Activated T-helper 1 cell treated with anti-CD3 and anti-CD28 coated beads, Interleukin-12 subunit alpha, Interleukin-12 subunit beta, Interleukin-2, Interleukin-4 antibody, amounts not matched to agents 30 ng/mL and 10 ng/mL and 1 ng/mL, durations not matched to agents 14 hours and 24 hours and 36 hours (primary cell): Measurements from ENCODE around the gene PADI4. TPM values are rescaled to one million over a fixed set of nuclear protein-coding genes. Genes with fewer than 3 reads are reported as not detected.

ENCODE experiments used
- DNase-seq: peaks from one replicate; pipeline ENCODE4 v3.0.0; 2021; ENCODE audit warnings: low spot score
- H3K27ac Mint-ChIP-seq: one replicate; pipeline ENCODE4 v1.8.0; 2021; ENCODE audit warnings: mild to moderate bottlenecking, mixed read lengths
- H3K27me3 Mint-ChIP-seq: one replicate; pipeline ENCODE4 v1.8.0; 2022; ENCODE audit warnings: mild to moderate bottlenecking, moderate library complexity, mixed read lengths; ENCODE audit not compliant: insufficient read depth
- H3K36me3 Mint-ChIP-seq: one replicate; pipeline ENCODE4 v1.8.0; 2021; ENCODE audit warnings: low read depth, mixed read lengths
- H3K4me1 Mint-ChIP-seq: one replicate; pipeline ENCODE4 v1.8.0; 2021; ENCODE audit warnings: low read depth, mixed read lengths
- H3K4me3 Mint-ChIP-seq: one replicate; pipeline ENCODE4 v1.8.0; 2021; ENCODE audit warnings: mild to moderate bottlenecking, moderate library complexity, mixed read lengths
- H3K9me3 Mint-ChIP-seq: one replicate; pipeline ENCODE4 v1.8.0; 2021; ENCODE audit warnings: mixed read lengths
- intact Hi-C: fragments of 100-400 bp; cut with micrococcal nuclease; formaldehyde crosslinking; loops from one replicate; pipeline ENCODE4 v1.15.1; 2024
- total RNA-seq: library from RNA; stranded (reverse); gene quantifications from 2 replicates; pipeline ENCODE4 v1.2.3, GENCODE V29; 2022

Gene PADI4
- total RNA-seq, 1 donor from 2014 or later: not detected

GRCh38 chr1:17292299-17293160 is 15.5 kb upstream of the PADI4 start:
- H3K27me3 Mint-ChIP-seq: peaks cover 7% of the 10 kb centered on the region
- H3K36me3 Mint-ChIP-seq: no peaks in the 10 kb centered on the region
- intact Hi-C loops: no loop called here
- H3K4me3 Mint-ChIP-seq: no peak overlapping the region
- no peak overlapping the region for H3K27ac Mint-ChIP-seq
- H3K9me3 Mint-ChIP-seq: no peaks in the 10 kb centered on the region
- no peak for DNase-seq
- H3K4me1 Mint-ChIP-seq: no peaks in the 10 kb centered on the region

- DNase-seq: no peak
- H3K27me3 Mint-ChIP-seq: peaks cover 7% of the 10 kb centered on the region
- no peaks in the 10 kb centered on the region for H3K4me1 Mint-ChIP-seq
- no peaks in the 10 kb centered on the region for H3K9me3 Mint-ChIP-seq
- intact Hi-C loops: no loop called here
- no peaks in the 10 kb centered on the region for H3K36me3 Mint-ChIP-seq
- H3K27ac Mint-ChIP-seq: no peak overlapping the region
- no peak overlapping the region for H3K4me3 Mint-ChIP-seq
These were observed 14.1 kb upstream of the PADI4 start for GRCh38 chr1:17293681-17294425.

- no peak overlapping the region for H3K27ac Mint-ChIP-seq
- no peak overlapping the region for H3K4me3 Mint-ChIP-seq
- DNase-seq: no peak
- H3K27me3 Mint-ChIP-seq: peaks cover 7% of the 10 kb centered on the region
- no peaks in the 10 kb centered on the region for H3K36me3 Mint-ChIP-seq
- no peaks in the 10 kb centered on the region for H3K4me1 Mint-ChIP-seq
- H3K9me3 Mint-ChIP-seq: no peaks in the 10 kb centered on the region
- intact Hi-C loops: no loop called here
These were observed 12.7 kb upstream of the PADI4 start for GRCh38 chr1:17295292-17295691.

- no peaks in the 10 kb centered on the region for H3K36me3 Mint-ChIP-seq
- H3K9me3 Mint-ChIP-seq: no peaks in the 10 kb centered on the region
- no peak overlapping the region for H3K27ac Mint-ChIP-seq
- intact Hi-C loops: no loop called here
- H3K27me3 Mint-ChIP-seq: peaks cover 3% of the 10 kb centered on the region
- H3K4me1 Mint-ChIP-seq: no peaks in the 10 kb centered on the region
- no peak for DNase-seq
- no peak overlapping the region for H3K4me3 Mint-ChIP-seq
These were observed 11.9 kb upstream of the PADI4 start for GRCh38 chr1:17296086-17296485.

- Mint-ChIP-seq H3K4me3 (no peak overlapping the region), H3K27me3 (no peaks in the 10 kb centered on the region), H3K9me3 (peaks cover 8% of the 10 kb centered on the region), H3K4me1 (no peaks in the 10 kb centered on the region), H3K27ac (no peak overlapping the region), H3K36me3 (no peaks in the 10 kb centered on the region)
- DNase-seq: no peak
- intact Hi-C loops: no loop called here
These were observed 10.0 kb upstream of the PADI4 start for GRCh38 chr1:17297991-17298390.

GRCh38 chr1:17301767-17302166 is 6.2 kb upstream of the PADI4 start:
- no peaks in the 10 kb centered on the region for H3K27me3 Mint-ChIP-seq
- intact Hi-C loops: no loop called here
- no peak for DNase-seq
- H3K9me3 Mint-ChIP-seq: peaks cover 8% of the 10 kb centered on the region
- no peaks in the 10 kb centered on the region for H3K4me1 Mint-ChIP-seq
- H3K4me3 Mint-ChIP-seq: no peak overlapping the region
- H3K36me3 Mint-ChIP-seq: no peaks in the 10 kb centered on the region
- no peak overlapping the region for H3K27ac Mint-ChIP-seq

- intact Hi-C loops: no loop called here
- Mint-ChIP-seq H3K27ac (no peak overlapping the region), H3K27me3 (no peaks in the 10 kb centered on the region), H3K9me3 (peaks cover 8% of the 10 kb centered on the region), H3K36me3 (no peaks in the 10 kb centered on the region), H3K4me1 (no peaks in the 10 kb centered on the region), H3K4me3 (no peak overlapping the region)
- no peak for DNase-seq
These were observed 3.7 kb upstream of the PADI4 start for GRCh38 chr1:17304151-17304825.

- DNase-seq: no peak
- H3K4me3 Mint-ChIP-seq: no peak overlapping the region
- no peak overlapping the region for H3K27ac Mint-ChIP-seq
- H3K9me3 Mint-ChIP-seq: peaks cover 8% of the 10 kb centered on the region
- intact Hi-C loops: no loop called here
- H3K36me3 Mint-ChIP-seq: no peaks in the 10 kb centered on the region
- H3K4me1 Mint-ChIP-seq: no peaks in the 10 kb centered on the region
- no peaks in the 10 kb centered on the region for H3K27me3 Mint-ChIP-seq
These were observed 3.2 kb upstream of the PADI4 start for GRCh38 chr1:17304826-17305175.

- Mint-ChIP-seq H3K36me3 (no peaks in the 10 kb centered on the region), H3K27ac (no peak overlapping the region), H3K27me3 (no peaks in the 10 kb centered on the region), H3K9me3 (peaks cover 8% of the 10 kb centered on the region), H3K4me3 (no peak overlapping the region), H3K4me1 (no peaks in the 10 kb centered on the region)
- intact Hi-C loops: no loop called here
- DNase-seq: no peak
These were observed 2.4 kb upstream of the PADI4 start for GRCh38 chr1:17305576-17306095.

- H3K27me3 Mint-ChIP-seq: no peaks in the 10 kb centered on the region
- peaks cover 8% of the 10 kb centered on the region for H3K9me3 Mint-ChIP-seq
- intact Hi-C loops: no loop called here
- no peak overlapping the region for H3K27ac Mint-ChIP-seq
- H3K36me3 Mint-ChIP-seq: no peaks in the 10 kb centered on the region
- DNase-seq: no peak
- H3K4me3 Mint-ChIP-seq: no peak overlapping the region
- no peaks in the 10 kb centered on the region for H3K4me1 Mint-ChIP-seq
These were observed 1.6 kb upstream of the PADI4 start for GRCh38 chr1:17306407-17306806.

- intact Hi-C loops: no loop called here
- H3K4me1 Mint-ChIP-seq: no peaks in the 10 kb centered on the region
These were observed 1.1 kb upstream of the PADI4 start for GRCh38 chr1:17306921-17307320.

GRCh38 chr1:17307329-17307728 is 668 bp upstream of the PADI4 start:
- Mint-ChIP-seq H3K27ac (no peak overlapping the region), H3K4me3 (no peak overlapping the region), H3K36me3 (no peaks in the 10 kb centered on the region), H3K27me3 (no peaks in the 10 kb centered on the region), H3K4me1 (no peaks in the 10 kb centered on the region), H3K9me3 (peaks cover under 1% of the 10 kb centered on the region)
- intact Hi-C loops: no loop called here
- no peak for DNase-seq

More at GRCh38 chr1:17306921-17307320, 1.1 kb upstream of the PADI4 start:
- H3K9me3 Mint-ChIP-seq: peaks cover 5% of the 10 kb centered on the region
- DNase-seq: no peak
- H3K27me3 Mint-ChIP-seq: no peaks in the 10 kb centered on the region
- H3K4me3 Mint-ChIP-seq: no peak overlapping the region
- no peak overlapping the region for H3K27ac Mint-ChIP-seq
- H3K36me3 Mint-ChIP-seq: no peaks in the 10 kb centered on the region

GRCh38 chr1:17308593-17308992 is 596 bp downstream of the PADI4 start:
- no peaks in the 10 kb centered on the region for H3K9me3 Mint-ChIP-seq
- no peaks in the 10 kb centered on the region for H3K4me1 Mint-ChIP-seq
- H3K27ac Mint-ChIP-seq: no peak overlapping the region
- H3K27me3 Mint-ChIP-seq: no peaks in the 10 kb centered on the region
- intact Hi-C loops: no loop called here
- no peak for DNase-seq
- H3K36me3 Mint-ChIP-seq: no peaks in the 10 kb centered on the region
- H3K4me3 Mint-ChIP-seq: no peak overlapping the region
